ENCODE data around the gene LRRC58.
"Not testable (repeated sequence)": the region's sequence is repeated elsewhere in the genome, so short reads cannot be mapped to it uniquely, and the experiment has no call there.

The LRRC58 gene

DNA sequence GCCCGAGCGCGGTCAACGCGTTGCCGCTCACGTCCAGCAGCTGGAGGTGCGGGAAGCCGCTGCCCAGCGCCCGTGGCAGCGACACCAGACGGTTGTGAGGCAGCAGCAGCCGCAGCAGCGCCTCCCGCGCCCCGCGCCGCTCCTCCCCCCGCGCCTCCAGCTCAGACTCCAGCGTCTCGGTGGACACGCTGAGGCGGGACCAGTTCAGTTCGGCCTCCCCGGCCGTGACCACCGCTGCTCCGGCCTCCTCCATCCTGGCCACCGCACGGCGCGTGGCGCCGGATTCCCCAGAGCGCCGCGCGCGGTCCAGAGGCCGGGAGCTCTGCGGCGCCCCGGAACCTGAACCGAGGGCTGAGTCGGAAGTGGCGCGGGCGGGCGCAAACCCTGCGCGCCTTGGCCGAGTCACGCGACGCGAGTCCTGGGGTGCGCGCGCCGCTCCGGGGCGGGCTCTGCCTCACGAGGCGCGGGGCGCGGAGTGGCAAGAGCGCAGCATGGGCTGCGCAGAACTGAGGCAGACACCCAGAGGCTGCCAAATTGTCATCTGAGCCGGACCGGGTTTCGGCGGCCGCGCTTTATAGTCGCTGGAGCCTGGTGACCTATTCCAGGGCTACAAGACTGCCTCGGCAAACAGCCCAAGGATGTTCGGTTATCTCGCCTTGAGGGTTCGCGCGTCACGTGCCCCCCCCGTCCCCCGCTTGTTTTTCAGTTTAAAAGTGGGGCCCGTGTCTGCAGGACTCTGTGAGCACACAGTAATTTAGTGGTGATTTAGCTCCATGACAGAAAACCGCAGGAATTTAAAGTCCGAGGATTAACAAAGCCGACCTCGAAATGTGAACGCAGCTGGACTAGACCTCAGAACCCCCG is at the start of gene LRRC58:
LRRC58 (minus strand) TSS at position 364 of the 864 bp plus-strand sequence; CDS start at position 253, 111 bp downstream.
- peak within 1 kb of the TSS; percentile 60 for H3K9ac ChIP-seq (ENCODE audit: low read length)
- H3K36me3 ChIP-seq (ENCODE audit: control insufficient read depth, insufficient read depth, low read length): no peaks in the 10 kb centered on the region
- peak within 1 kb of the TSS; percentile 93 for H3K27ac ChIP-seq (ENCODE audit: low read depth, low read length)
- H3K4me1 ChIP-seq (ENCODE audit: control insufficient read depth, insufficient read depth, low read length): peaks cover 6% of the 10 kb centered on the region
- H3K4me3 ChIP-seq (ENCODE audit: low read length): peak within 1 kb of the TSS; percentile 92
- H3K27me3 ChIP-seq (ENCODE audit: control insufficient read depth, insufficient read depth, low read length): no peaks in the 10 kb centered on the region

DNA sequence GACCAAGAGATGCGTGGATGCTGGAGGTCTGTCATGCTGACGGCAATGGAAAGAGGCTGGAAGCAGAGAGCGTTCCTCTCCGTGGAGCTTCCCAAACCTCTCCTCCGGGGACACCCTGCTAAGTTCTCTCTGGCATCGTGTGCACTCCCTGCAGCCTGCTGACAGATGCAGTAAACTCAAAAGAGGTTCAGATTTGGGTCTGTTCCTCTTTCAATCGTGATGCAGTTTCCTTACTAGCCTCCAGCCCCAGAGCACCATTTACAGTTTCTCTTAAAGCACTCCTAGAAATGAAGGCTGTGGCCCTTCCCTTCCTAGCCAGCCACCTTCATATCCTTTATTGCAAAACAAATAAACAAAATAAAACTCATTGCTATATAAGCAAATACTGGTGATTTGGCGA is 47.3 kb upstream of the LRRC58 start:
- no peaks in the 10 kb centered on the region for H3K27me3 ChIP-seq (ENCODE audit: control insufficient read depth, insufficient read depth, low read length)
- H3K4me3 ChIP-seq (ENCODE audit: low read length): no peak overlapping the region
- H3K9ac ChIP-seq (ENCODE audit: low read length): no peak overlapping the region
- no peak overlapping the region for H3K27ac ChIP-seq (ENCODE audit: low read depth, low read length)
- peaks cover 33% of the 10 kb centered on the region for H3K36me3 ChIP-seq (ENCODE audit: control insufficient read depth, insufficient read depth, low read length)
- H3K4me1 ChIP-seq (ENCODE audit: control insufficient read depth, insufficient read depth, low read length): peaks cover 11% of the 10 kb centered on the region

DNA sequence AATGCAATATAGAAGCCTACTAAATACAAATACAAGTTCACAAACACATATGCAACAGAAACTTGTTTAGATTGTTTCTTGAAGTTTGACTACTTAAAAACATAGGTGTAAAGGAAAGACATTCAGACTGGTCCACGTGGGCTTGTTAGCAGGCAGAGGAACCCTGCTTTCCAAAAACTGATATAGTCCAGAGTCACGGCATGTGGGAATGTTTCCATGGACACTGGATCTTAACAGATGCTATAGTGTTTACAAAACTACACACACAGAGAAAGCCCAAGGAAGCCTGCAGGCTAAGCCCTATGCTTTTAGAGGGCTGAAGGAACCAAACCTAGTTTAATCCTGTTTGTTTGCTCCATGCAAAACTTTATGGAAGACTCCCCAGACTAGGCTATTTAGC is 45.2 kb upstream of the LRRC58 start:
- H3K4me3 ChIP-seq (ENCODE audit: low read length): no peak overlapping the region
- no peak overlapping the region for H3K9ac ChIP-seq (ENCODE audit: low read length)
- peaks cover 18% of the 10 kb centered on the region for H3K36me3 ChIP-seq (ENCODE audit: control insufficient read depth, insufficient read depth, low read length)

DNA sequence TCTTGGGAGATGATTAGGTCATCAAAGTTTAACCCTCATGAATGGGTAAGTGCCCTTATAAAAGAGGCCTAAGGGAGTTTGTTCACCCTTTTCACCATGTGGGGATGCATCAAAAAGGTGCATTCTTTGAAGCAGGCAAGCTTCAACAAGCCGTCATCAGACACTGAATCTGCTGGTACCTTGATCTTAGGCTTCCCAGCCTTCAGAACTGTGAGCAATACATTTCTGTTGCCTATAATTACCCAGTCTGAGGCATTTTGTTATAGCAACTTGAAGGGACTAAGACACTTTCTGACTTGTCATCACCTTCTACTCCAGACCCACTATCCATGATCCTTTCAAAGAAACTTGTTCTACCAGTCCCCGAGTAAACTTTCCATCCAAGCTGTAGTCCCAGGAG is 44.6 kb upstream of the LRRC58 start:
- peaks cover 11% of the 10 kb centered on the region for H3K4me1 ChIP-seq (ENCODE audit: control insufficient read depth, insufficient read depth, low read length)
- peaks cover 13% of the 10 kb centered on the region for H3K36me3 ChIP-seq (ENCODE audit: control insufficient read depth, insufficient read depth, low read length)

More for the DNA sequence above, 45.2 kb upstream of the LRRC58 start:
- Histone ChIP-seq H3K27me3 (ENCODE audit: control insufficient read depth, insufficient read depth, low read length) (no peaks in the 10 kb centered on the region), H3K4me1 (ENCODE audit: control insufficient read depth, insufficient read depth, low read length) (peaks cover 11% of the 10 kb centered on the region), H3K27ac (ENCODE audit: low read depth, low read length) (peak overlapping the region; percentile 28)

DNA sequence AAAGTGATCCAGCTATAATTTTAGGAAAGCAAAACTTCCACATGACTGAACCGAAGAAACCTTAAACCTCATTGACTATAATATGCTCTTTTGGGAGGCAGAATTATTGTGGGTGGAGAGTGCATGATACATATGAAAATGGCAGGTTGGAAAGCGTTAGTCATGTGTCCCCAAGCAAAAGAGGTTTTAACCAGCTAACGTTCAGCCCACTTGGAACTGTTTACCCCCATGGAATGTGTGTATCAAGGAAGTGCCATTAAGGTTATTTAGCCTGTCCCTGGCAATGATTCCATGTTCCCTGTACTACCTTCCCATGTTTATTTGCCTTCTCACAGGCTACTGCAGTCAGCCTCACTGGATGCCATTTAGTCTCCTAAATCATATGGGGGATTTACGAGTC is 44.1 kb upstream of the LRRC58 start:
- Histone ChIP-seq H3K4me3 (ENCODE audit: low read length) (no peak overlapping the region), H3K4me1 (ENCODE audit: control insufficient read depth, insufficient read depth, low read length) (peaks cover 11% of the 10 kb centered on the region), H3K27ac (ENCODE audit: low read depth, low read length) (no peak overlapping the region), H3K27me3 (ENCODE audit: control insufficient read depth, insufficient read depth, low read length) (no peaks in the 10 kb centered on the region), H3K36me3 (ENCODE audit: control insufficient read depth, insufficient read depth, low read length) (peaks cover 12% of the 10 kb centered on the region), H3K9ac (ENCODE audit: low read length) (no peak overlapping the region)

More for the DNA sequence above, 44.6 kb upstream of the LRRC58 start:
- Histone ChIP-seq H3K27ac (ENCODE audit: low read depth, low read length) (no peak overlapping the region), H3K4me3 (ENCODE audit: low read length) (no peak overlapping the region), H3K9ac (ENCODE audit: low read length) (no peak overlapping the region), H3K27me3 (ENCODE audit: control insufficient read depth, insufficient read depth, low read length) (no peaks in the 10 kb centered on the region)

DNA sequence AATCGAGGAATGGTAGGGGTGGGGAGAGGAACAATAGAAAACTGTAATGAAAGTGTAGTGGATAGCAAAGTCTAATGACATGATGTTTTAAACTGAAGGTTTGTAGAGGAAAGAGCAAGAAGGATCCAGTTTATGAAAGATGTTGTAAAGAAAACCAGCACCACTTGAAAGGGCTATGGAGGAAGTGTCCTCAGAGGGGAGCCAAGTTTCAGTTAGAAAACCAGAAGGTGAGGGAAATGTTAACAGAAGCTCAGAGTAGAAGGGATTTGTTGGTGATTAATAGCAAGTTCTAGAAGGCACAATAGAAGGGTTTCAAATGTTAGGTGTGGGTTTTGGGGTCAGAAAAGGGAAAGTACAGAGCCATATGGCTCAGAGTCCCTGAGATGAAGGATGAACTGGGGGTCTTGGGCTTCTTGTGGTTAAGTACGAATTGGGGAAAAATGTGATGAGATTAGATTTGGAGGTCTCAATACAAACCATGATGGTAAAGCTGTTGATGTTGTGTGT is 33.8 kb upstream of the LRRC58 start:
- H3K4me3 ChIP-seq (ENCODE audit: low read length): no peak overlapping the region
- H3K27me3 ChIP-seq (ENCODE audit: control insufficient read depth, insufficient read depth, low read length): no peaks in the 10 kb centered on the region
- H3K9ac ChIP-seq (ENCODE audit: low read length): no peak overlapping the region
- H3K4me1 ChIP-seq (ENCODE audit: control insufficient read depth, insufficient read depth, low read length): no peaks in the 10 kb centered on the region
- H3K36me3 ChIP-seq (ENCODE audit: control insufficient read depth, insufficient read depth, low read length): no peaks in the 10 kb centered on the region
- H3K27ac ChIP-seq (ENCODE audit: low read depth, low read length): no peak overlapping the region

DNA sequence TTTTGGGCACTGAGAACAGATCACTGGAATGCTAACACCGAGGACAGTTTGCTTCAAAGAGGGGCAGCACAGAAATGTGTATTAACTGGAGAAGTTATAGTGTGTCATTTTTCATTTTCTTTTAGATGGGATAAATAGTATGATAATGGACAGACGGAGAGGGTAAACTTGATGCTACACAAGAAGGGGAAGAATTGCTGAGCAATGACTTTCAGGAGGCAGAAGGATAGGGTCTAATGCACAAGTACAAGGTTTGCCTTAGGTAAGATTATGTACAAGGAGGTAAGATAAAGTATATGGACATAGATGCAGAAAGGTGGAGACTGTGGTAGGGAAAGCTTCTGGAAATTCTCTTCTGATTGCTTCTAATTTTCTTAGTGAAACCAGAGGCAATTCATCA is 32.3 kb upstream of the LRRC58 start:
- H3K4me1 ChIP-seq (ENCODE audit: control insufficient read depth, insufficient read depth, low read length): no peaks in the 10 kb centered on the region
- no peak overlapping the region for H3K4me3 ChIP-seq (ENCODE audit: low read length)
- H3K27ac ChIP-seq (ENCODE audit: low read depth, low read length): no peak overlapping the region
- no peaks in the 10 kb centered on the region for H3K27me3 ChIP-seq (ENCODE audit: control insufficient read depth, insufficient read depth, low read length)
- no peak overlapping the region for H3K9ac ChIP-seq (ENCODE audit: low read length)
- no peaks in the 10 kb centered on the region for H3K36me3 ChIP-seq (ENCODE audit: control insufficient read depth, insufficient read depth, low read length)

DNA sequence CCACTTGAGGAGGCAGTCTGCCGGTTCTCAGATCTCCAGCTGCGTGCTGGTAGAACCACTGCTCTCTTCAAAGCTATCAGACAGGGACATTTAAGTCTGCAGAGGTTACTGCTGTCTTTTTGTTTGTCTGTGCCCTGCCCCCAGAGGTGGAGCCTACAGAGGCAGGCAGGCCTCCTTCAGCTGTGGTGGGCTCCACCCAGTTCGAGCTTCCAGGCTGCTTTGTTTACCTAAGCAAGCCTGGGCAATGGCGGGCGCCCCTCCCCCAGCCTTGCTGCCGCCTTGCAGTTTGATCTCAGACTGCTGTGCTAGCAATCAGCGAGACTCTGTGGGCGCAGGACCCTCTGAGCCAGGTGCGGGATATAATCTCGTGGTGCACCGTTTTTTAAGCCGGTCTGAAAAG is 28.8 kb upstream of the LRRC58 start:
- not testable (repeated sequence) for H3K36me3 ChIP-seq (ENCODE audit: control insufficient read depth, insufficient read depth, low read length); H3K27ac ChIP-seq (ENCODE audit: low read depth, low read length); H3K4me3 ChIP-seq (ENCODE audit: low read length); H3K9ac ChIP-seq (ENCODE audit: low read length); H3K27me3 ChIP-seq (ENCODE audit: control insufficient read depth, insufficient read depth, low read length); H3K4me1 ChIP-seq (ENCODE audit: control insufficient read depth, insufficient read depth, low read length)

DNA sequence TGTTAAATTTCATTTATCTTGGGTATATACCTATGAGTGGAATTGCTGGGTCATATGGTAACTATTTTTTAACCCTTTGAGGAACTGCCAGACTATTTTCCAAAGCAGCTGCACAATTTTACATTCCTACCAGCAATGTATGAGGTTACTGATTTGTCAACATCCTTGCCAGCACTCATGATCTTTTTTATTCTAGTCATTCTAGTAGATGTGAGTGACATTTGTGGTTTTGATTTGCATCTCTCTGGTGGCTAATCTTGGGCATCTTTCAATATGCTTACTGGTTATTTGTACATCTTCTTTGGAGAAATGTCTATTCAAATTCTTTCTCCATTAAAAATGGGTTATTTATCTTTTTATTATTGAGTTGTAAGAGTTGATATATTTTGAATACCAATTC is 21.3 kb upstream of the LRRC58 start:
- no peaks in the 10 kb centered on the region for H3K4me1 ChIP-seq (ENCODE audit: control insufficient read depth, insufficient read depth, low read length)

DNA sequence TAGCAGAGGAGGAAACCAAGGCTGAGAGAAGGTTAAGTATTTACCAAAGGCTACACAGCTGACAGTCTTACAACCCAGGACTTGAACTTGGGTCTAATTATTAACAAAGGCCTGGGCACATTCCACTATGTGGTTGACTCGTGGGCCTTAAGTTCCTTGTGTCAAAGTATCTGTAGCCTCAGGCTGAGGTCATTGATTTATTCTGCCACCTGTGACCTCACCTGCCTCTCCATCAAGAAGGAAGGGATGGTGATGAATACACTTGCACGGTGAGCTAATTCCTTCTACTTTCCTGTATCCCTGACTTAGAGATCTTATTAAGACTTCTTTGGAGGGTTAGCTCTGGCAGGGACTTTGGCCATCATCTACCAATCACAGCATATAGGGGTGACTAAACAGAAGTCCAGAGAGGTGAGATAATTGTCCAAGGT is 19.9 kb upstream of the LRRC58 start:
- no peak overlapping the region for H3K27ac ChIP-seq (ENCODE audit: low read depth, low read length)
- no peak overlapping the region for H3K9ac ChIP-seq (ENCODE audit: low read length)
- H3K4me1 ChIP-seq (ENCODE audit: control insufficient read depth, insufficient read depth, low read length): no peaks in the 10 kb centered on the region
- no peak overlapping the region for H3K4me3 ChIP-seq (ENCODE audit: low read length)
- no peaks in the 10 kb centered on the region for H3K27me3 ChIP-seq (ENCODE audit: control insufficient read depth, insufficient read depth, low read length)
- H3K36me3 ChIP-seq (ENCODE audit: control insufficient read depth, insufficient read depth, low read length): no peaks in the 10 kb centered on the region

More for the DNA sequence above, 21.3 kb upstream of the LRRC58 start:
- H3K27me3 ChIP-seq (ENCODE audit: control insufficient read depth, insufficient read depth, low read length): no peaks in the 10 kb centered on the region
- H3K9ac ChIP-seq (ENCODE audit: low read length): no peak overlapping the region
- H3K36me3 ChIP-seq (ENCODE audit: control insufficient read depth, insufficient read depth, low read length): no peaks in the 10 kb centered on the region
- no peak overlapping the region for H3K4me3 ChIP-seq (ENCODE audit: low read length)
- no peak overlapping the region for H3K27ac ChIP-seq (ENCODE audit: low read depth, low read length)

DNA sequence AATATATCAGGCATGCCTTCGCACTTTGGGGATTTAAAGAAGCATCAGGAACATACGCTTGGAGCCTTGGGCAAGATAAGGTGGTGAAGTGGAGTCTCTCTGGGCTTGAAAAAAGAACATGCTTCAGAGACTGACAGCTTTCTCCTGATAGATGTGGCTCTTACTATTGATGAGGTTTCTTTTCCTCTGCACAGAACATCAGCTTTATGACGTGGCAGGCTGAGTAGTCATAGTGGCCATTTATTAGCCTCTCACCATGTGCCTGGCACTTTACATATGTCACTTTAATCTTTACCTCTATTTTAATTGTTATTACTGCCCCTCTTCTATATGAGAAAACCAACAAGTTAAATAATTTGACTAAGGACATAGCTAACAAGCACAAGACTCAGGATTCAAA is 19.0 kb upstream of the LRRC58 start:
- Histone ChIP-seq H3K4me3 (ENCODE audit: low read length) (no peak overlapping the region), H3K27ac (ENCODE audit: low read depth, low read length) (no peak overlapping the region), H3K36me3 (ENCODE audit: control insufficient read depth, insufficient read depth, low read length) (no peaks in the 10 kb centered on the region), H3K9ac (ENCODE audit: low read length) (no peak overlapping the region), H3K27me3 (ENCODE audit: control insufficient read depth, insufficient read depth, low read length) (no peaks in the 10 kb centered on the region), H3K4me1 (ENCODE audit: control insufficient read depth, insufficient read depth, low read length) (no peaks in the 10 kb centered on the region)

DNA sequence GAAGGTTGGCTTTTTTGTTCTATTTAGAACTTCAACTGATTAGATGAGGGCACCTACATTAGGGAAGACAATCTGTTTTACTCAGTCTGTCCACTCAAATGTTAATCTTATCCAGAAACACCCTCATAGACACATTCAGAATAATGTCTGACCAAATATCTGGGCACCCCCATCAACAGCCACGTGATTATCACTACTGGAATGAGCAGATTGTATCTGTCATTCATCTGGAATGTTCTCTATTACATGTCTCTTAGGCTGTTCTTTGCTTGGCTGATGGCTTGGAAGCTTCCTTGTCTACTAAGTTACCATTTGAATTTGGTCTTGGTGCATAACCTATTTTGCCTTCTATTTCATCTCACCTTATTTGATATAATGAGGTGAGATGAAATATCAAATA is 15.7 kb upstream of the LRRC58 start:
- no peak overlapping the region for H3K27ac ChIP-seq (ENCODE audit: low read depth, low read length)
- no peaks in the 10 kb centered on the region for H3K36me3 ChIP-seq (ENCODE audit: control insufficient read depth, insufficient read depth, low read length)
- H3K4me1 ChIP-seq (ENCODE audit: control insufficient read depth, insufficient read depth, low read length): no peaks in the 10 kb centered on the region

DNA sequence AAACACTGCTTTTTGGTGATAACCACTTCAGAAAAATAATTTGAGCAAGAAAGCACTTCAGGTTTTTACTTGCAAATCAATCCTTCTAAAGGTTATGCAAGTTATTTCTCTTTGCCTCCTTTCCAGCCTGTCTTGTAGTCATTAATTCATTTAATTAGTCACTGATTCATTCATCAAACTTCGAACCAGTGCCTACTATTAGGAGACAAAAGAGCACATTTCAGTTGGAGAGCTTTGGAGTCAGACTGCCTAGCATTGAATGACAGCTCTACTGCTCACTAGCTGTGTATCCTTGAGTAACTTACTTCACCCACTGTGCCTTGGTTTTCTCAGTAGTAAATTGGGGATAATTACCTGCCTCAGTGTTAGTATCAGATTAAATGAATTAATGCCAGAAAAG is 14.9 kb upstream of the LRRC58 start:
- Histone ChIP-seq H3K4me3 (ENCODE audit: low read length) (no peak overlapping the region), H3K9ac (ENCODE audit: low read length) (no peak overlapping the region), H3K4me1 (ENCODE audit: control insufficient read depth, insufficient read depth, low read length) (no peaks in the 10 kb centered on the region), H3K27ac (ENCODE audit: low read depth, low read length) (no peak overlapping the region), H3K27me3 (ENCODE audit: control insufficient read depth, insufficient read depth, low read length) (no peaks in the 10 kb centered on the region), H3K36me3 (ENCODE audit: control insufficient read depth, insufficient read depth, low read length) (no peaks in the 10 kb centered on the region)

More for the DNA sequence above, 15.7 kb upstream of the LRRC58 start:
- Histone ChIP-seq H3K4me3 (ENCODE audit: low read length) (no peak overlapping the region), H3K27me3 (ENCODE audit: control insufficient read depth, insufficient read depth, low read length) (no peaks in the 10 kb centered on the region), H3K9ac (ENCODE audit: low read length) (no peak overlapping the region)
